Measurements from ENCODE around the gene BMP5. TPM values are rescaled to one million over a fixed set of nuclear protein-coding genes. Genes with fewer than 3 reads are reported as not detected.

Gene BMP5
- total RNA-seq, 1 experiment from 2014 or later = 0.10 TPM

DNA sequence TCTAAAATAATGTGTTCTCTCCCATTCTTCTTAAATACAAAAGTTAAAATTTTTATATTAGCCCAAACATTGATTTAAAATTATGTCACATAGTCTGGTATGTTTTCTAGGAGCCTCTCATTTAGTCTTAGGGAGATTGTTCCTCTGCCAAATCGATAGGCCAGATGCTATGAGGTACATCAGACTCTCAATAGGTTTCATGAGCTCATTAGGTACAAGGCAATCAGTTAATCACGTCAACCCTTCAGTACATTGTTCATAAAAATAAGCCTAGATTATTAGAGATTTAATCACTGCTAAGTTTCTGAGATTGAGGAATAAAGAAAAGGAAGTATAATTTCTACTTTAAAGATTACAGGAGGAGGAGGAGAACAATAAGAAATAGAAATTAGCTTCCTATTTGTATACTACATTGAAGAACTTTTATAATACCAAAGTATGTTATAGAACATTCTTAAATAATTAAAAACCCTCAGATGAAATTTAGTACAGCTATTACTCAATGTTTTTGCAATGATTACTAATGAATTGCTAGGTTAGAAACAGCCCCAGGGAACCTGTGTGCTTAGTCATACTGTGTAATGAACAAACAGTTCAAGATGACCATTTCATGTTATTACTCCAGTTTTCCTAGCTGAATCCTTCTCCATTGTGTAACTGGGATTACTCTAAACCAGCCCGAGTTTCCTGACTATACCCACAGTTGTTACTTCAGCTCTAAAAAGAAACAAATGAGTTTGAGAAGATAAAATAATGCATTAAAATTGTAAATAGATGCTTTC is 117.0 kb downstream of the BMP5 start:
- no peaks in the 10 kb centered on the region for H3K27me3 ChIP-seq (ENCODE audit: control insufficient read depth, insufficient read depth, low read length)
- H3K4me3 ChIP-seq (ENCODE audit: insufficient read depth, low read depth, low read length) = no peak overlapping the region
- no peaks in the 10 kb centered on the region for H3K36me3 ChIP-seq (replicated peaks; ENCODE audit: control insufficient read depth, insufficient read depth, low read length)
- DNase-seq = no peak

DNA sequence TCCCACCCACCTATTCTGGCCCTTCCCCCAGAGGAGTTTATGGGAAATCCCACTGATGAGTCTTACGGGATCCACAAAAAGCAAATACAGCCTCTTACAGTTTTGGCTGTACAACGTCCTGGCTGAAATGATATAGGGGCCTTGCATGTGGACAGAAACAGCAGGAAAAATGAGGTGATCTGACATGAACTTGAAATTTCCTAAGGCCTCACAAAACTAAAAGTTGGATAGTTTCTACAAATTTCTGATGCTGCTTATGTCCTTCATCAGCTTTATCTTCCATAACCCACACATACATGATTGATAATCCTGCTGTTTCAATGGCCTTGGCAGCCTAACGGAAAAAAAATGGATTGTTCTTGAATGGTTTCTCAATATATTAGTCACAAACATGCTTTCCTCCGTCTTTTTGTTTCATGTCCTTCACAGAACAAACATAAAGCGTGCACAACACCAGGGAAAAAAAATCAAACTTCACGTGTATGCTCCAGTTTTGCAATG is 118.8 kb downstream of the BMP5 start:
- no peaks in the 10 kb centered on the region for H3K36me3 ChIP-seq (replicated peaks; ENCODE audit: control insufficient read depth, insufficient read depth, low read length)
- no peak for DNase-seq
- no peak overlapping the region for H3K4me3 ChIP-seq (ENCODE audit: insufficient read depth, low read depth, low read length)
- H3K27me3 ChIP-seq (ENCODE audit: control insufficient read depth, insufficient read depth, low read length) = no peaks in the 10 kb centered on the region

DNA sequence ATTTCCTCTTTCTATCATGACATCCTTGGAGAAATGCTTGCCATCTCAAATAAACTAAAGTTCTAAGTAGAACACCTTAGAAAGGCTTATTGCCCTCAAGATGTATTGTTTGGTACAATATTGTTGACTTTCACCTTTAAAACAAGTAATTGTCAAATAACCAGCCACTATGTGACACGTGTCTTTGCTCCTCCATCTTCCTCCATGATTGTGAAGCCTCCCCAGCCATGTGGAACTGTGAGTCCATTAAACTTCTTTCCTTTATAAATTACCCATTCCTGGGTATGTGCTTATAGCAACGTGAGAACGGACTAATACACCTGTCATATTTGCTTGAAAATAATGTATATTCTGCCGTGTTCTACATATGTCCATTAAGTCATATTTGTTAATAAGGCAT is 126.5 kb downstream of the BMP5 start:
- no peak overlapping the region for H3K4me3 ChIP-seq (ENCODE audit: insufficient read depth, low read depth, low read length)
- no peak for DNase-seq
- no peaks in the 10 kb centered on the region for H3K27me3 ChIP-seq (ENCODE audit: control insufficient read depth, insufficient read depth, low read length)
- no peaks in the 10 kb centered on the region for H3K36me3 ChIP-seq (replicated peaks; ENCODE audit: control insufficient read depth, insufficient read depth, low read length)

DNA sequence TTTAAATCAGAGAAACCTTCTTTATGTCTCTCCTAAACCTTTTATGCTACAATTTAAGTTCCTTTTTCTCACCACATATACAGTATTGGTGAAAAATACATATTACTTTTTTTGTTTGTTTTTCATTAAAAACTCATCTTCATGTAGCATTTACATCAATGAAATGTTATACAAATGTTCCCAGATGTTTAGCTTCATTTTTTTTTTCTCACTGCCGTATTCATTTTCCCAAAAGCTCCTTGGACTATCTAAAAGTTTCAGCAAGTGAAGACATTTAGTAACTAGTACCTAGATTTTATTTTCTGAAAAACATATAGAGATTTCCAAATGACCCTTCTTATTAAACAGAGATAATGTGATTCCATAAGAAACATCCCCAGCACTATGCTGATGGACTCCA is 128.9 kb downstream of the BMP5 start:
- H3K4me3 ChIP-seq (ENCODE audit: insufficient read depth, low read depth, low read length) = no peak overlapping the region
- H3K36me3 ChIP-seq (replicated peaks; ENCODE audit: control insufficient read depth, insufficient read depth, low read length) = no peaks in the 10 kb centered on the region
- DNase-seq = no peak
- H3K27me3 ChIP-seq (ENCODE audit: control insufficient read depth, insufficient read depth, low read length) = no peaks in the 10 kb centered on the region

- DNase-seq = no peak
- no peaks in the 10 kb centered on the region for H3K27me3 ChIP-seq (ENCODE audit: control insufficient read depth, insufficient read depth, low read length)
- H3K4me3 ChIP-seq (ENCODE audit: insufficient read depth, low read depth, low read length) = no peak overlapping the region
- H3K36me3 ChIP-seq (replicated peaks; ENCODE audit: control insufficient read depth, insufficient read depth, low read length) = no peaks in the 10 kb centered on the region
Measured at GRCh38 chr6:55734256-55734655, 141.1 kb downstream of the BMP5 start.

- no peak for DNase-seq
- Histone ChIP-seq H3K4me3 (ENCODE audit: insufficient read depth, low read depth, low read length) (no peak overlapping the region), H3K27me3 (ENCODE audit: control insufficient read depth, insufficient read depth, low read length) (no peaks in the 10 kb centered on the region), H3K36me3 (replicated peaks; ENCODE audit: control insufficient read depth, insufficient read depth, low read length) (no peaks in the 10 kb centered on the region)
Measured at GRCh38 chr6:55729665-55730064, 145.7 kb downstream of the BMP5 start.

DNA sequence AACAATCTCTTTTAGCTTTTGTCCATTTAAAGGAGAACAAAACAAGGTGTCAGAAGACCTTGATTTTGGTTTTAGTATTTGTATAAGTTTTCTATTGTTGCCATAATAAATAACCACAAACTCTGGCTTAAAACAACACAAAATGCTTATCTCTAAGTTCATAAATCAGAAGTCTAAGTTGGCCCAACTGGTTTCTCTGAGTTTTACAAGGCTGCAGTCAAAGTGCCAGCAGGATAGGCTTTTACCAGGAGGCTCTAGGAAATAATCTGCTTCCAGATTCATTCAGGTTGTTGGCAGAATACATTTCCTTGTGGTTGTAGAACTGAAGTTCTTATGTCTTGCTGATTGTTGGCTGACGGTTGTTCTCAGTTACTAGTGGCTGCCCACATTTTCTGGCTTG is 149.2 kb downstream of the BMP5 start:
- DNase-seq = no peak
- Histone ChIP-seq H3K27me3 (ENCODE audit: control insufficient read depth, insufficient read depth, low read length) (no peaks in the 10 kb centered on the region), H3K4me3 (ENCODE audit: insufficient read depth, low read depth, low read length) (no peak overlapping the region), H3K36me3 (replicated peaks; ENCODE audit: control insufficient read depth, insufficient read depth, low read length) (no peaks in the 10 kb centered on the region)

DNA sequence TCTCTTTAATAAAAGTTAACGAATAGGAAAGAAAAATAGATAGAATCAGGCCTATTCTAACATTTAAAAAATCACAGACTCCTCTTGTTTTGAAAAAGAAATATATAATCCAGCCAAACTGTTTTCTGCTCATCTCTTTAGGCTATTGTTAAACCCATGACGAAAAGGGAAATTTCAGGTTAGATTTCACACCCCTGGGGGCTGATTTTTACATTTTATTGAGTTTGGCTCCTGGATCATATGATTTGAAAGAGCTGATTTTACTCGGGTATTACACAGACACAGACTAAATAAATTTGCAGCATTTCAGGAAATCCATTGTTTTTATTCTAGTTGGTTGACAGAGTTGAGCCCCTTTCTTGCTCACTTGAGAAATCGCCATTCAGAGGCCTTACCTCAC is 160.6 kb downstream of the BMP5 start:
- Histone ChIP-seq H3K36me3 (replicated peaks; ENCODE audit: control insufficient read depth, insufficient read depth, low read length) (no peaks in the 10 kb centered on the region), H3K4me3 (ENCODE audit: insufficient read depth, low read depth, low read length) (no peak overlapping the region), H3K27me3 (ENCODE audit: control insufficient read depth, insufficient read depth, low read length) (no peaks in the 10 kb centered on the region)
- no peak for DNase-seq

DNA sequence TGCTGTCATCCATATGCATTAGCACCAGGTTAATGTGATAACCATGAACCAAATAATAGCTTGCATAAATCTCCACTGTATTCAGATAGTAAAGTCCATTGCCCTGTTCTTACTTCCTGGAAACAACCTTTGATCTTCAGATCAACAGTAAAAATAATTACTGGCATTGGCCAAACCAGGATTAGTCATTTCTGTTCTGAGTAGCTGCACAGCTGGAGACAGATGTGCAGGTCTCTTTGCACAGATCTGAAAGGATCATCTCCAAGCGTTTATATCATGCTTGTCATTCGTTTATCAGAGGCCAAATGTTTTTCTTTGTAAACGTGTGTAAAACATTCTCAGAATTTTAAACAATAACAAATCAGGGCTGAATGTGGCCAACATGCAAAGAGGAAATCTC is 162.0 kb downstream of the BMP5 start:
- Histone ChIP-seq H3K36me3 (replicated peaks; ENCODE audit: control insufficient read depth, insufficient read depth, low read length) (no peaks in the 10 kb centered on the region), H3K4me3 (ENCODE audit: insufficient read depth, low read depth, low read length) (no peak overlapping the region), H3K27me3 (ENCODE audit: control insufficient read depth, insufficient read depth, low read length) (no peaks in the 10 kb centered on the region)
- DNase-seq = no peak

DNA sequence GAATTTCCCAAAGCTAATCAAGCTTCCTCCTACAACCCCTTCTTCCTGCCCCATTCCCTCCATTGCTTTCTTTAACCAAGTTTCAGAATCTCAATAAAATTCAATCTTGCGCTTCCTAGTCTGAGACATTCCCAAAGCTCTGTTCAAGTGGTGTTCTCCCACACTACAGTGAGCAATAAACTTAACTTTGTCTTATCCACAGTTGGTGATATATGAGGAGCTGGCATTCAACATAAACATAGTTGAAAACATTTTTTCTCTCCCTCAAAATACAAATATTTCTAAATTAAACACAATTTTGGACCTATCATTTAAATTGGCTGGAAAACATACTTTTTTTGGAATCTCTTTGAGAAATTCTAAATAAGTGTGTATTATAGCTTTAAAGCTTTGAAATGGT is 166.7 kb downstream of the BMP5 start:
- H3K4me3 ChIP-seq (ENCODE audit: insufficient read depth, low read depth, low read length) = no peak overlapping the region
- no peaks in the 10 kb centered on the region for H3K36me3 ChIP-seq (replicated peaks; ENCODE audit: control insufficient read depth, insufficient read depth, low read length)
- DNase-seq = no peak
- no peaks in the 10 kb centered on the region for H3K27me3 ChIP-seq (ENCODE audit: control insufficient read depth, insufficient read depth, low read length)

- Histone ChIP-seq H3K36me3 (replicated peaks; ENCODE audit: control insufficient read depth, insufficient read depth, low read length) (no peaks in the 10 kb centered on the region), H3K27me3 (ENCODE audit: control insufficient read depth, insufficient read depth, low read length) (no peaks in the 10 kb centered on the region), H3K4me3 (ENCODE audit: insufficient read depth, low read depth, low read length) (no peak overlapping the region)
- no peak for DNase-seq
Measured at GRCh38 chr6:55705451-55706440, 169.6 kb downstream of the BMP5 start.

GRCh38 chr6:55704421-55704820 is 171.0 kb downstream of the BMP5 start:
- DNase-seq = no peak
- no peaks in the 10 kb centered on the region for H3K27me3 ChIP-seq (ENCODE audit: control insufficient read depth, insufficient read depth, low read length)

More at GRCh38 chr6:55704421-55704820, 171.0 kb downstream of the BMP5 start:
- Histone ChIP-seq H3K36me3 (replicated peaks; ENCODE audit: control insufficient read depth, insufficient read depth, low read length) (no peaks in the 10 kb centered on the region), H3K4me3 (ENCODE audit: insufficient read depth, low read depth, low read length) (no peak overlapping the region)

Measured in H7 (cell line).